Activated T-cell treated with anti-CD3 and anti-CD28 coated beads, Interleukin-2, amount 50 U/mL, for 4 hours (primary cell): ENCODE results near the gene C7. TPM values are rescaled to one million over a fixed set of nuclear protein-coding genes. Genes with fewer than 3 reads are reported as not detected.
A peak's percentile ranks its signal among the peaks of the same experiment; 100 is the strongest.
"Not testable (repeated sequence)": the region's sequence is repeated elsewhere in the genome, so short reads cannot be mapped to it uniquely, and the experiment has no call there.

Experiments
- ATAC-seq, 2 donors: fragments of 200-7000 bp; cut with Tn5 transposase; one replicate each; pipeline ENCODE4 v1.10.0; 2021
- DNase-seq: peaks from one replicate; pipeline ENCODE4 v3.0.0-alpha.2; 2020
- H3K27me3 Mint-ChIP-seq: one replicate; pipeline ENCODE4 v1.8.0; 2021; ENCODE audit warnings: low read depth, mixed read lengths
- H3K36me3 Mint-ChIP-seq: one replicate; pipeline ENCODE4 v1.8.0; 2022; ENCODE audit warnings: mixed read lengths; ENCODE audit not compliant: insufficient read depth
- H3K4me1 Mint-ChIP-seq: one replicate; pipeline ENCODE4 v1.8.0; 2021; ENCODE audit warnings: low read depth, mixed read lengths
- H3K4me3 Mint-ChIP-seq: one replicate; pipeline ENCODE4 v1.8.0; 2021; ENCODE audit warnings: mild to moderate bottlenecking, moderate library complexity, mixed read lengths
- H3K9me3 Mint-ChIP-seq: one replicate; pipeline ENCODE4 v1.8.0; 2021; ENCODE audit warnings: mixed read lengths
- total RNA-seq, 3 donors: library from RNA; stranded (reverse); gene quantifications; one replicate each; pipeline ENCODE4 v1.2.1, GENCODE V29; 2021

Gene C7
- 1 to 10 TPM in 1 of 3 donors, under 1 TPM in 2; 0.54 to 1.7 (median 0.63) TPM for total RNA-seq

DNA sequence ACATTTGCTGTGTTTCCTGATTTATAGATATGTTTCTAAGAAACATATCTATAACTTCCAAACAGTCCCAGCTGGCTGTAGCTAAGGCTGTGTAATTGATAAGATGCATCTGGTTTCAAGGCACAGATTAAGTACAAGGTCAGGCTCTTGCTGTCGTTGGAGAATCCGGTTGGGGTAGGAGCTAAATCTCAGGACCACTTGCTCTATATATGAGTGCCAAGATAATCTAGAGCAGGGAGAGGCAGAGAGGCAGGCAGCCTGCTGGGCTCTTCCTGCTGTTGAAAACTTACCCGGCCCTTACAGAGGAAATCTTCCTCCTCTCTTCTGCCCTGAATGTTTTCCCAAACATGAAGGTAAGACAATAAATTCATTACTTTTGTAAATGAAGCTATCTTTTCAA lies at the start of gene C7:
Gene C7, plus strand, starts transcription at position 234 of the 400 bp plus-strand sequence. Its CDS starts 114 bp downstream, at position 348.
- Mint-ChIP-seq H3K4me3 (no peak within 1 kb of the TSS), H3K9me3 (no peaks in the 10 kb centered on the region), H3K27me3 (peaks cover 35% of the 10 kb centered on the region), H3K4me1 (peaks cover 3% of the 10 kb centered on the region), H3K36me3 (no peaks in the 10 kb centered on the region)
- no peak for DNase-seq
- ATAC-seq = no peak

GRCh38 chr5:40860711-40861110 lies 48.6 kb upstream of the C7 start:
- Mint-ChIP-seq H3K36me3 (peaks cover 2% of the 10 kb centered on the region), H3K4me1 (no peaks in the 10 kb centered on the region), H3K9me3 (peaks cover 9% of the 10 kb centered on the region), H3K4me3 (no peak overlapping the region), H3K27me3 (no peaks in the 10 kb centered on the region)
- DNase-seq (no peak), ATAC-seq (no peak)

GRCh38 chr5:40865004-40865403 lies 44.3 kb upstream of the C7 start:
- not testable (repeated sequence) for H3K4me3 Mint-ChIP-seq, H3K4me1 Mint-ChIP-seq

GRCh38 chr5:40866844-40867243 lies 42.5 kb upstream of the C7 start:
- Mint-ChIP-seq H3K4me1 (no peaks in the 10 kb centered on the region), H3K27me3 (no peaks in the 10 kb centered on the region), H3K9me3 (peaks cover 9% of the 10 kb centered on the region), H3K4me3 (no peak overlapping the region), H3K36me3 (no peaks in the 10 kb centered on the region)
- ATAC-seq (no peak), DNase-seq (no peak)

More at GRCh38 chr5:40865004-40865403, 44.3 kb upstream of the C7 start:
- not testable (repeated sequence) for ATAC-seq, H3K36me3 Mint-ChIP-seq, H3K27me3 Mint-ChIP-seq, DNase-seq, H3K9me3 Mint-ChIP-seq

GRCh38 chr5:40869384-40869783 lies 39.9 kb upstream of the C7 start:
- H3K9me3 Mint-ChIP-seq = peaks cover 8% of the 10 kb centered on the region
- DNase-seq (no peak), ATAC-seq (no peak)
- H3K4me3 Mint-ChIP-seq = no peak overlapping the region
- H3K27me3 Mint-ChIP-seq = no peaks in the 10 kb centered on the region
- H3K36me3 Mint-ChIP-seq = no peaks in the 10 kb centered on the region
- no peaks in the 10 kb centered on the region for H3K4me1 Mint-ChIP-seq

- DNase-seq (no peak), ATAC-seq (no peak)
- H3K27me3 Mint-ChIP-seq = no peaks in the 10 kb centered on the region
- no peaks in the 10 kb centered on the region for H3K9me3 Mint-ChIP-seq
- no peaks in the 10 kb centered on the region for H3K36me3 Mint-ChIP-seq
- H3K4me1 Mint-ChIP-seq = no peaks in the 10 kb centered on the region
- no peak overlapping the region for H3K4me3 Mint-ChIP-seq
These were observed 38.1 kb upstream of the C7 start for GRCh38 chr5:40871177-40871576.

DNA sequence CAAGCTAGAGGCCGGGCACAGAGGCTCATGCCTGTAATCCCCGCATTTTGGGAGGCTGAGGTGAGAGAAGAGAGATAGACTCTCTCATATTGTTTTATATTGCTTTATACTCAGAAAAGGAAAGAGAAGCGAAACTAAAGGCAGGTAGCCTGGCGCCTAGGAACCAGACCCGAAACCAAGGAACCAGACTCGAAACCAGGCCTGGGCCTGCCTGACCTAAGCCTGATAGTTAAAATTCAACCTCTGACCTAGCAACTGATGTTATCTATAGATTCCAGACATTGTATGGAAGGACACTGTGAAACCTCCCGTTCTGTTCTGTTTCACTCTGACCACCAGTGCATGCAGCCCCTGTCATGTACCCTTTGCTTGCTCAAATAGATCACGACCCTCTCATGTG lies 37.0 kb upstream of the C7 start:
- not testable (repeated sequence) for H3K4me3 Mint-ChIP-seq, H3K4me1 Mint-ChIP-seq, DNase-seq, H3K9me3 Mint-ChIP-seq, ATAC-seq, H3K27me3 Mint-ChIP-seq, H3K36me3 Mint-ChIP-seq

GRCh38 chr5:40873286-40873880 lies 35.9 kb upstream of the C7 start:
- no peaks in the 10 kb centered on the region for H3K27me3 Mint-ChIP-seq
- DNase-seq = no peak
- peaks cover 10% of the 10 kb centered on the region for H3K9me3 Mint-ChIP-seq
- no peak for ATAC-seq
- H3K4me1 Mint-ChIP-seq = no peaks in the 10 kb centered on the region
- no peak overlapping the region for H3K4me3 Mint-ChIP-seq
- H3K36me3 Mint-ChIP-seq = peaks cover 1% of the 10 kb centered on the region

- DNase-seq (no peak), ATAC-seq (no peak)
- Mint-ChIP-seq H3K27me3 (no peaks in the 10 kb centered on the region), H3K9me3 (peaks cover 10% of the 10 kb centered on the region), H3K4me3 (no peak overlapping the region), H3K4me1 (no peaks in the 10 kb centered on the region), H3K36me3 (peaks cover 1% of the 10 kb centered on the region)
These were observed 33.3 kb upstream of the C7 start for GRCh38 chr5:40875958-40876357.

DNA sequence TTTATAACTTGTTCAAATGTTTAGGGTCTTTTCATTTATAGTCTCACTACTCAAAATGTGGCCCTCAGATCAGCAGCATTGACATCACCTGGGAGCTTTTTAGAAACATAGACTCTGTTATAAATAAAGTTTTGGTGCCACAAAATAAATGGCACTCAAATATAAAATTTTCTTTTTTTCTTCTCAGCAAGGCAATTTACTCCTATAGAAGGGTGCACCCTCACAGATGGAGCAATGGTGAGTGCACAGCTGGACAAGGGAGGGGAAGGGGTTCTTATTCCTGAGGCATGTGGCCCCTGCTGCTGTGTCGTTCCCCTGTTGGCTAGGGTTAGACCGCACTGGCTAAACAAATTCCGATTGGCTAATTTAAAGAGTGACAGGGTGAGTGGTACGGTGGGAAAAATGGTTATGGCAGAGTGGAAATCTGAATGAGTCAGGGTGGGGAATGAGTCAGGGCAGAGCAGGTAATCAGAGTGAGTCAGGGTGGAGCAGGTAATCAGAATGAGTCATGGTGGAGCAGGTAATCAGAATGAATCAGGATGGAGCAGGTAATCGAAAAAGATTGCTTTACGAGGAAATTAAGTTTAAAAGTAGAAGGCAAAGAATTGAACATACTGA lies 31.8 kb upstream of the C7 start:
- peaks cover 1% of the 10 kb centered on the region for H3K36me3 Mint-ChIP-seq
- peak in 1 of 2 donors; percentile 18 for ATAC-seq
- H3K27me3 Mint-ChIP-seq = no peaks in the 10 kb centered on the region
- H3K4me3 Mint-ChIP-seq = no peak overlapping the region
- H3K9me3 Mint-ChIP-seq = peaks cover 10% of the 10 kb centered on the region
- no peaks in the 10 kb centered on the region for H3K4me1 Mint-ChIP-seq
- DNase-seq = no peak

DNA sequence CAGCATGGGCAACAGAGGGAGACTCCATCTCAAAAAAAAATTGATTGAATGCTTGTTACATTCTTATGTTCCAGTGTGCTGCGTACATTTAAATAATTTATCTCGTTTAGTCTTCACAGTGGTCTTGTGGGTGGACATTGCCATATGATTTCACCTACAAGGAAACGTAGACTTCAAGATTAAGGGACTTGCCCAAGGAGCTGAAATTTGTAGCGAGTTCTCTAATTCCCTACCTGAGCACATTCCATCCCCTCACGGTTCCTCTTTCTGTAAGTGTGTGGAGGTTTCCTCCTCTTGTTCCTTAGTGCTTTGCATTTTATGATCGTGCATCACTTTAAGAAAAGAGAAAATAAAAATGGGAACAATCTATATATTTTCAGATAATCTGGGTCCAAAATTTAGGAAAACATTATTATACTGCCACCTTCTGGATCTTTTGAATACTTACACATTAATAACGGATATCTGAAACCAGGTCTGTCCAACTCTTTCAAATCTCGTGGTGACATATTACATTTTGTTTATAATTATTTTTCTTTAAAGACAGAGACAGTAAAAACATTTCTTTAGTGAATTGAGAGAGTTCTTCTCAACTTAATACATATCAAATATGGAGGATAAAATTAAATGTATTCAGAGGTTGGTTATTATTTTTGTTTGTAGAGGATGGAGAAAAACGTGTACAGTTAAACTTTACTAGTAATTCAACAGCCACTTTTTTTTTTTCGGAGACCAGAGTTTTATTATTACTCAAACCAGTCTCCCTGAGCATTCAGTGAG lies 29.9 kb upstream of the C7 start:
- no peak for DNase-seq
- no peak for ATAC-seq
- H3K9me3 Mint-ChIP-seq = peaks cover 10% of the 10 kb centered on the region
- H3K27me3 Mint-ChIP-seq = no peaks in the 10 kb centered on the region
- peaks cover 1% of the 10 kb centered on the region for H3K36me3 Mint-ChIP-seq
- no peaks in the 10 kb centered on the region for H3K4me1 Mint-ChIP-seq
- H3K4me3 Mint-ChIP-seq = no peak overlapping the region

- Mint-ChIP-seq H3K27me3 (no peaks in the 10 kb centered on the region), H3K9me3 (peaks cover 5% of the 10 kb centered on the region), H3K36me3 (no peaks in the 10 kb centered on the region), H3K4me3 (no peak overlapping the region), H3K4me1 (no peaks in the 10 kb centered on the region)
- no peak for ATAC-seq
- DNase-seq = no peak
These were observed 27.0 kb upstream of the C7 start for GRCh38 chr5:40882291-40882690.

DNA sequence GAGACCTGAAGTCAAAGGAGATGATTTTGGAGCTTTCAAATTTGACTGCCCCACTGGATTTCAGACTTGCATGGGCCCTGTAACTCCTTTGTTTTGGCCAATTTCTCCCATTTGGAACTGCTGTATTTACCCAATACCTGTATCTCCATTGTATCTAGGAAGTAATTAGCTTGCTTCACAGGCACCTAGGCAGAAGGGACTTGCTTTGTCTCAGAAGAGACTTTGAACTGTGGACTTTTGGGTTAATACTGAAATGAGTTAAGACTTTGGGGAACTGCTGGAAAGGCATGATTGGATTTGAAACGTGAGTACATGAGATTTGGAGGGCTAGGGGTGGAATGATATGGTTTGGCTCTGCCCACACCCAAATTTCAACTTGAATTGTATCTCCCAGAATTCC lies 26.2 kb upstream of the C7 start:
- H3K4me3 Mint-ChIP-seq, ATAC-seq, DNase-seq, H3K27me3 Mint-ChIP-seq, H3K36me3 Mint-ChIP-seq, H3K4me1 Mint-ChIP-seq, H3K9me3 Mint-ChIP-seq: not testable (repeated sequence)

DNA sequence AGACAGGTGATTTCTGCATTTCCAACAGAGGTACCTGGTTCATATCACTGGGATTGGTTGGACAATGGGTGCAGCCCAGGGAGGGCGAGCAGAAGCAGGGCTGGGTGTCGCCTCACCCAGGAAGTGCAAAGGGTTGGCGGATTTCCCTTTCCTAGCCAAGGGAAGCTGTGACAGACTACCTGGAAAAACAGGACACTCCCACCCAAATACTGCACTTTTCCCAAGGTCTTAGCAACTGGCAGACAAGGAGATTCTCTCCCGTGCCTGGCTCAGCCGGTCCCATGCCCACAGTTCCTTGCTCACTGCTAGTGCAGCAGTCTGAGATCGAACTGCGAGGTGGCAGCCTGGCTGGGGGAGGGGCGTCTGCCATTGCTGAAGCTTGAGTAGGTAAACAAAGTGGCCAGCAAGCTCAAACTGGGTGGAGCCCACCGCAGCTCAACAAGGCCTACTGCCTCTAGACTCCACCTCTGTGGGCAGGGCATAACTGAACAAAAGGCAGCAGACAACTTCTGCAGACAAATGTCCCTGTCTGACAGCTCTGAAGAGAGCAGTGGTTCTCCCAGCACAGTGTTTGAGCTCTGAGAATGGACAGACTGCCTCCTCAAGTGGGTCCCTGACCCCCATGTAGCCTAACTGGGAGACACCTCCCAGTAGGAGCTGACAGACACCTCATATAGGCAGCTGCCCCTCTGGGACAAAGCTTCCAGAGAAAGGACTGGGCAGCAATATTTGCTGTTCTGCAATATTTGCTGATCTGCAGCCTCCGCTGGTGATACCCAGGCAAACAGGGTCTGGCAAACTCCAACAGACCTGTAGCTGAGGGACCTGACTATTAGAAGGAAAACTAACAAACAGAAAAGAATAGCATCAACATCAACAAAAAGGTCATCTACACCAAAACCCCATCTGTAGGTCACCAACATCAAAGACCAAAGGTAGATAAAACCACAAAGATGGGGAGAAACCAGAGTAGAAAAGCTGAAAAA lies 13.6 kb upstream of the C7 start:
- H3K27me3 Mint-ChIP-seq, ATAC-seq, H3K4me3 Mint-ChIP-seq, H3K36me3 Mint-ChIP-seq, H3K9me3 Mint-ChIP-seq, H3K4me1 Mint-ChIP-seq, DNase-seq: not testable (repeated sequence)
